GM11168 (cell line): ENCODE results near the gene GJA4.
"Not testable (repeated sequence)": the region's sequence is repeated elsewhere in the genome, so short reads cannot be mapped to it uniquely, and the experiment has no call there.

Source experiments
- in situ Hi-C: fragments of 300-500 bp; cut with MboI; formaldehyde crosslinking; loops from one replicate; pipeline ENCODE4 v1.12.0; 2022; ENCODE audit warnings: low sequenced_read_pairs; ENCODE audit not compliant: unreplicated experiment

Gene GJA4

GRCh38 chr1:34786521-34787325 is 6.1 kb upstream of the GJA4 start:
- in situ Hi-C loops = no loop called here

GRCh38 chr1:34787461-34788420 is 5.1 kb upstream of the GJA4 start:
- in situ Hi-C loops = no loop called here

DNA sequence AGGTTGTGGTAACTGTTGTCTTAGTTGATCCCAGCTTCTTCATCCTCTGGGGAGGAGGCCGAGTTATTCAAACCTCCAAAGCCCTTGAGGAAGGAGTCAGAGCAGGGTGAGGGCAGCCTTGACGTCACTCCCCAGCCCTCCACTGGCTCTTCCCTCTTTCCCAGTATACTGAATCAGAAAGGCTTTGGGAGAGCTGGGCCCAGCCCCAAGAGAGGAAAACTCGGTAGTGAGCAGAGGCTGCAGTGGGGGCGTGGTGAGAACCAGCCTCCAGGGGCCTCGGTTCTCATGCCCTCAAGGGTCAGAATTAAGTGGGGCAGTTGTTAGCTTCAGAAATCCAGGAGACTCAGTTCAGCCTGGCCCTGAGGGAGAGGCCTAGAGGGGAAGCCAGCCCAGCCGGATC is 1.8 kb upstream of the GJA4 start:
- in situ Hi-C loops = loop anchor here (5.0 kb wide), 1 partner anchor 56 kb away; no protein-coding TSS in a partner anchor

- in situ Hi-C loops = loop anchor here (5.0 kb wide), 1 partner anchor 55 kb away; no protein-coding TSS in a partner anchor
Measured at GRCh38 chr1:34792424-34792823, 375 bp upstream of the GJA4 start.

- in situ Hi-C loops = loop anchor here (5.0 kb wide), 1 partner anchor 53 kb away; no protein-coding TSS in a partner anchor
Measured at GRCh38 chr1:34794001-34794789, 1.4 kb downstream of the GJA4 start.

DNA sequence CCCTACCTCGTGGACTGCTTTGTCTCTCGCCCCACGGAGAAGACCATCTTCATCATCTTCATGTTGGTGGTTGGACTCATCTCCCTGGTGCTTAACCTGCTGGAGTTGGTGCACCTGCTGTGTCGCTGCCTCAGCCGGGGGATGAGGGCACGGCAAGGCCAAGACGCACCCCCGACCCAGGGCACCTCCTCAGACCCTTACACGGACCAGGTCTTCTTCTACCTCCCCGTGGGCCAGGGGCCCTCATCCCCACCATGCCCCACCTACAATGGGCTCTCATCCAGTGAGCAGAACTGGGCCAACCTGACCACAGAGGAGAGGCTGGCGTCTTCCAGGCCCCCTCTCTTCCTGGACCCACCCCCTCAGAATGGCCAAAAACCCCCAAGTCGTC is 2.0 kb downstream of the GJA4 start:
- in situ Hi-C loops = loop anchor here (5.0 kb wide), 1 partner anchor 53 kb away; no protein-coding TSS in a partner anchor

GRCh38 chr1:34795916-34796315 is 3.1 kb downstream of the GJA4 start:
- in situ Hi-C loops = no loop called here

- in situ Hi-C loops = no loop called here
Measured at GRCh38 chr1:34796990-34797389, 4.2 kb downstream of the GJA4 start.

GRCh38 chr1:34800214-34800613 is 7.4 kb downstream of the GJA4 start:
- in situ Hi-C loops = no loop called here

GRCh38 chr1:34803770-34804169 is 11.0 kb downstream of the GJA4 start:
- in situ Hi-C loops = no loop called here

DNA sequence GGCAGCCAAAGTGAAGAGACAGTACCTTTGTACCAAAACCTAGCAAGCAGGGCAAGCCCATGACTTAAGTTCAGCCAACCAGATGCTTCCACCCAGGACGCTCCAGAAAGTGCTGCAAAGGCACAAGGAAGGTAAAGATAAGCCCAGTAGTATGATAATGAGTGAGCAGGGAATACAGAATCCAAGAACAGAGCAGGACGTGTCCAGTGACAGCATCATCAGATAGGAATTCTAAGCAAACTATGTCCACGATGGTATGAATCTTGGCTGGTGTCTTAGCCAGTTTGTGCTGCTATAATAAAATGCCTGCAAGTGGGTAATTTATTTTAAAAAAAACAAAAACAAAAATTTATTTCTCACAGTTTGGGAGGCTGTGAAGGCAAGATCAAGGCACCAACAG is 13.6 kb downstream of the GJA4 start:
- in situ Hi-C loops = no loop called here

DNA sequence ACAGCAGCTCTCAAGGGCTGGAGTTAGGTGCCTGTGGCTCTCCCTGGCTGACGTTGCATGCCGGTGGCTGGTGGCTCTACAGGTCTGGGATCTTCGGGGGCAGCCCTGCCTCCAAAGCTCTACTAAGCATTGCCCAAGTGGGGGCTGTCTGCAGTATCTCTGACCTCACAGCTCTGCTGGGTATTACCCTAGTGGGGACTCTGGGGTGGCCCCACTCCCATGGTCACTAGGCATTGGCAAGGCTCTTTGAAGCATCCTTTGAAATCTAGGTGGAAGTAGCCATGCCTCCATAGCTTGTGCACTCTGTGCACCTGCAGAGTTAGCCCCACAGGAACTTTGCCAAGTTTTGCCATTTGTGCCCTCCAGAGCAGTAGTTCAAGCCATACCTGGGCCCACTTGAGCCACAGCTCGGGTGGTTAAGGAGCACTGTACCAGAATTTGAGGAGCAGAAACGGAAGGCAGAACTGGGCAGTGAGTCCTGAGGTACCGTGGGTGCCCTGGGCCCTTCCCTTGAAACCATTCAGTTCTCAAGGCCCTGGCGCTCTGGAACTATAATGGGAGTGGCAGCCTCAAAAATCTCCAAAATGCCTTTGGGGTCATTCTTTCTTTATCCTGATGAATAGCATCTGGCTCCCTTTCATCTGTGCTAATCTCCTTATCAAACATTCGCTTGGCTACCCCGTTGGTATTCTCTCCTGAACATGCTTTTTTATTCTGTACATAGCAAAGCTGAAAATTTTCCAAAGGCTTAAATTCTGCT is 15.4 kb downstream of the GJA4 start:
- in situ Hi-C loops = no loop called here

GRCh38 chr1:34810781-34811180 is 18.0 kb downstream of the GJA4 start:
- in situ Hi-C loops = not testable (repeated sequence)

DNA sequence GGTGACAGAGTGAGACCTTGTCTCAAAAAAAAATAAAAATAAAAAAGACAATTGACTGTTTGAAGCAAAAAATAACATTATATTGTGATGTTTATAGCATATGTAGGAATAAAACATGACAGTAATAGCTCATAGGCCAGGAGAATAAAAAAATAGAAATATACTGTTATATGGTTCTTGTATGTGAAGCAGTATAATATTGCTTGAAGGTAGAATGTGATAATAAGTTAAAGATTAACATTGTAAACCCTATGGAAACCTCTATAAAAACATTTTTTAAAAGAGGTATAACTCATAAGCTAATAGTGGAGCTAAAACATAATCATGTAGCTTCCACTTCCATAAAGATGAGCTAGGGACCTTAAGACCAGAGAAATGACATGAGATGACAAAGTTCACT is 23.5 kb downstream of the GJA4 start:
- in situ Hi-C loops = no loop called here

DNA sequence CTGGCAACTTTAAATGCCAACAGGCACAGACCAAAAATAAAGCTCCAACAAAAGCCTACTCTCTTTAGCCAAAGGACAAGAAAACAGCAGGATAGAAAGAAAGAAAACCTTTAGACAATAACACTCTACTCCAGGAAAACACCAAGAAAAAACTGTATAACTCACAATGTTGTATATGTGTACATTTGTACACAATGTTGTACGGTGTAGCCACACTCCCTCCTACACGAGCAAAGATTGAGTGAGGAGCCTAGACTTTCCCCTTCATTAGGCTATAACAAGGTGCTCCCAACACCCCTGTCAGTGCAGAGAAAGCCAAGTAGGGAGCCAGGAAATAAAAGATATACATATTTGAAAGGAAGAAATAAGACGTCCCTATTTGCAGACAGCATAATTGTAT is 24.0 kb downstream of the GJA4 start:
- in situ Hi-C loops = no loop called here

GRCh38 chr1:34818862-34819261 is 26.1 kb downstream of the GJA4 start:
- in situ Hi-C loops = not testable (repeated sequence)

DNA sequence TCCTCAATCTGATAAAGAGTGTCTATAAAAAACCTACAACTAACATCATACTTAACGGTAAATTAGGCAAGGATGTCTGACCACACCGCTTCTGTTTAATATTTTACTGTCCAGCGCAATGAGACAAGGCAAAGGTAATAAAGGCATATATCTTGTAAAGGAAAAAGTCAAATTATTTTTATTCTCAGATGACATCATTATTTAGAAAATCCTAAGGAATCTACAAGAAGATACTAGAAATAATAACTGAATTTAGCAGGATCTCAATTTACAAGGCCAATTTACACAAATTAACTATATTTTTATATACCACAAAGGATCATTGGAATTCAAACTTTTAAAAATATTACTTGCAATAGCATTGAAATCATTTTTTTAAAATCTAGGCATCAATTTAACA is 29.4 kb downstream of the GJA4 start:
- in situ Hi-C loops = no loop called here

- in situ Hi-C loops = no loop called here
Measured at GRCh38 chr1:34824817-34825454, 32.1 kb downstream of the GJA4 start.

DNA sequence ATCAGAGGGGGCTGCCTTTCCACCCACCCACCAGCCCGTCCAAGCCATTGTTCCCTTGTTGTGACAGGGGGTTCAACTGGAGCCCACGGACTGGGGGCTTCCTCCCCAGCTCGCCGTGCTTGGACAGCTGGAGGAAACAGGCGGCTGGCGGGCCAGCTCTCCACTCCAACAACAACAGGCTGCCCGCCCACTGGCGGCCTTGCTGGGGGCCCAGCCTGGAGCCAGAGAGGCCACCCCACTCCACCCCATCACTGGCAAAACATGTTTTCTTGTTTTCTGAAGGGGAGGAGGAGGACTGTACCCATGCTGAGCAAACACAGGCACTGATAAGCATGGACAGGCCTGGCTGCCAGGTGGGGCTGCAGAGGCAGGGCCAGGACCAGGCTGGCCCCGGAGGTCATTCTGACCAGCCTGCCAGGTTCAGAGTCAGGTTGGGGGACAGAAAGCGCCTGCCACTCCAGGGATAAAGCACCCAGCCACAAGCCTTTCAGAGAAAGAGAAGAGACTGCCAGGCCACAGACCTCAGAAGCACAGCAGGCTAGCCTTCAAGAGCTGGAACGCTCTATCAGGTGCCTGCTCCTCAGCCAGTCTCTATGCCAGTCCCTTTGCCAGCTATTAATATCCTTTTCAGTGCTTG is 32.8 kb downstream of the GJA4 start:
- in situ Hi-C loops = no loop called here
